Esophagus squamous epithelium (tissue), 5 donors: ENCODE results near the gene FAM114A1. TPM values are rescaled to one million over a fixed set of nuclear protein-coding genes. Genes with fewer than 3 reads are reported as not detected.

Source experiments
- DNase-seq: peaks from one replicate; lab custom pipeline; 2025; lab: John Stamatoyannopoulos, UW
- H3K27ac ChIP-seq, 4 donors: fragments of 200-600 bp; sonication (generic); one replicate each; pipeline ENCODE4 v1.5.1; 2016 to 2019; ENCODE audit warnings: mild to moderate bottlenecking in 1 of 4
- H3K27me3 ChIP-seq, 4 donors: fragments of 200-600 bp; sonication (generic); 1 replicate in 3 of 4; 2 replicates in 1 of 4; pipeline versions ENCODE4 v1.5.1 to v1.6.0; 2017 to 2021; ENCODE audit warnings: antibody characterized with exemption in 1 of 4
- H3K36me3 ChIP-seq, 3 donors: fragments of 200-600 bp; sonication (generic); one replicate each; pipeline ENCODE4 v1.5.1; 2016 to 2019
- H3K4me1 ChIP-seq, 3 donors: fragments of 200-600 bp; sonication (generic); one replicate each; pipeline ENCODE4 v1.5.1; 2017 to 2019
- H3K4me3 ChIP-seq, 4 donors: fragments of 200-600 bp; sonication (generic); 1 replicate in 3 of 4; 2 replicates in 1 of 4; pipeline ENCODE4 v1.5.1; 2016 to 2019; ENCODE audit warnings: mild to moderate bottlenecking in 2 of 4, moderate library complexity in 1 of 4
- H3K9me3 ChIP-seq, 3 donors: fragments of 200-600 bp; sonication (generic); one replicate each; pipeline ENCODE4 v1.5.1; 2016 to 2019
- CTCF ChIP-seq, 6 experiments: fragments of 450-650 bp in 4 of 6; fragments of 200-600 bp in 2 of 6; sonication (generic) in 2 of 6; IDR thresholded peaks; one replicate each; pipeline ENCODE4 v1.5.1; 2016 to 2019; ENCODE audit warnings: antibody characterized with exemption in 6 of 6, mild to moderate bottlenecking in 4 of 6, moderate library complexity in 4 of 6
- POLR2A ChIP-seq, 4 donors: fragments of 450-650 bp; IDR thresholded peaks; one replicate each; pipeline ENCODE4 v1.6.1; 2017; ENCODE audit warnings: antibody characterized with exemption in 4 of 4, mild to moderate bottlenecking in 4 of 4, moderate library complexity in 3 of 4
- WGBS, 2 donors: methylation state at CpG; one replicate each; pipeline ENCODE4 v1.1.5; 2018; 5-methylcytosine and 5-hydroxymethylcytosine counted together
- intact Hi-C: fragments of 100-400 bp; cut with DNase I; formaldehyde crosslinking; loops from one replicate; pipeline ENCODE4 v1.15.0; 2022
- total RNA-seq, 4 donors: library from RNA; depleted of rRNA; stranded (reverse); fragments of >200 nt; gene quantifications; one replicate each; pipeline ENCODE4 v1.1.0, GENCODE V29; 2016
- donor health status: DM: yes; HTN: yes; CAD: no.

FAM114A1 gene
- total RNA-seq, 4 donors from 2014 or later = 36.7 to 80.9 (median 69.2) TPM

- TF ChIP-seq POLR2A (IDR thresholded peaks at IDR 0.05) = no peak
- TF ChIP-seq CTCF (IDR thresholded peaks at IDR 0.05) = no peak
- Histone ChIP-seq H3K27me3 (no peaks in the 10 kb centered on the region), H3K4me1 (peaks cover 0 to 7% (median 0%) of the 10 kb centered on the region in 3 donors), H3K27ac (no peak overlapping the region), H3K36me3 (no peaks in the 10 kb centered on the region), H3K4me3 (no peak overlapping the region), H3K9me3 (no peaks in the 10 kb centered on the region)
- intact Hi-C loops = no loop called here
- DNase-seq = no peak
- 69 to 71% methylated on average over 3 to 4 of the region's 4 CpGs for WGBS, 2 donors
Observed at GRCh38 chr4:38979081-38979480, 111.5 kb downstream of the FAM114A1 start.

- intact Hi-C loops = no loop called here
- Histone ChIP-seq H3K27me3 (no peaks in the 10 kb centered on the region), H3K4me3 (no peak overlapping the region), H3K27ac (no peak overlapping the region), H3K36me3 (no peaks in the 10 kb centered on the region), H3K4me1 (peaks cover 0 to 7% (median 0%) of the 10 kb centered on the region in 3 donors), H3K9me3 (no peaks in the 10 kb centered on the region)
- no peak for DNase-seq
- 71 to 79% methylated on average over 3 of the region's 3 CpGs for WGBS, 2 donors
- no peak for TF ChIP-seq CTCF (IDR thresholded peaks at IDR 0.05)
- TF ChIP-seq POLR2A (IDR thresholded peaks at IDR 0.05) = no peak
Observed at GRCh38 chr4:38979511-38980230, 112.1 kb downstream of the FAM114A1 start.

- 64 to 80% methylated on average over 7 of the region's 7 CpGs for WGBS, 2 donors
- DNase-seq = no peak
- intact Hi-C loops = no loop called here
- Histone ChIP-seq H3K4me3 (no peak overlapping the region), H3K27me3 (no peaks in the 10 kb centered on the region), H3K4me1 (peaks cover 0 to 7% (median 0%) of the 10 kb centered on the region in 3 donors), H3K27ac (peak overlapping the region in 1 of 4 donors; percentile 28), H3K36me3 (no peaks in the 10 kb centered on the region), H3K9me3 (no peaks in the 10 kb centered on the region)
- no peak for TF ChIP-seq POLR2A (IDR thresholded peaks at IDR 0.05)
- no peak for TF ChIP-seq CTCF (IDR thresholded peaks at IDR 0.05)
Observed at GRCh38 chr4:38980903-38981676, 113.5 kb downstream of the FAM114A1 start.

- TF ChIP-seq CTCF (IDR thresholded peaks at IDR 0.05) (no peak), POLR2A (IDR thresholded peaks at IDR 0.05) (no peak)
- 84 to 86% methylated on average over 5 of the region's 5 CpGs for WGBS, 2 donors
- no peaks in the 10 kb centered on the region for H3K9me3 ChIP-seq
- no peaks in the 10 kb centered on the region for H3K27me3 ChIP-seq
- no peaks in the 10 kb centered on the region for H3K36me3 ChIP-seq
- intact Hi-C loops = no loop called here
- H3K4me3 ChIP-seq = no peak overlapping the region
- peaks cover 0 to 7% (median 0%) of the 10 kb centered on the region in 3 donors for H3K4me1 ChIP-seq
- H3K27ac ChIP-seq = no peak overlapping the region
- no peak for DNase-seq
Observed at GRCh38 chr4:38982361-38983095, 114.9 kb downstream of the FAM114A1 start.
